ENCODE data around the gene MBTD1.

MBTD1 gene

GRCh38 chr17:51224402-51225262 is 35.2 kb downstream of the MBTD1 start:
- POLR2A ChIA-PET = interaction anchor here (0.6 kb wide), 1 partner anchor 107 kb away, joined by 3 read pairs; no protein-coding TSS in a partner anchor
- TF ChIP-seq BHLHE40 (IDR thresholded peaks at IDR 0.05; ENCODE audit: borderline replicate concordance) (no peak), FOXA1 (IDR thresholded peaks at IDR 0.05) (no peak), CTBP1 (IDR thresholded peaks at IDR 0.05; ENCODE audit: borderline replicate concordance) (no peak), LEF1 (IDR thresholded peaks at IDR 0.05; ENCODE audit: borderline replicate concordance) (no peak), ZNF384 (IDR thresholded peaks at IDR 0.05) (no peak), HDGF (IDR thresholded peaks at IDR 0.05; ENCODE audit: borderline replicate concordance) (no peak)
- CTCF ChIA-PET = no interaction called here
- no peak for DNase-seq (ENCODE audit: extremely low spot score)

- ChIA-PET POLR2A (interaction anchor here (0.7 kb wide), 1 partner anchor 9 kb away, joined by 3 read pairs; no protein-coding TSS in a partner anchor), CTCF (no interaction called here)
- no peak for DNase-seq (ENCODE audit: extremely low spot score)
- TF ChIP-seq L3MBTL2 (conservative IDR thresholded peaks at IDR 0.05) (no peak), ARNT (IDR thresholded peaks at IDR 0.05) (no peak), CTBP1 (IDR thresholded peaks at IDR 0.05; ENCODE audit: borderline replicate concordance) (no peak), TARDBP (IDR thresholded peaks at IDR 0.05) (no peak), FOXK2 (IDR thresholded peaks at IDR 0.05) (no peak), SUZ12 (IDR thresholded peaks at IDR 0.05) (no peak), ELF4 (IDR thresholded peaks at IDR 0.05) (no peak), NFRKB (IDR thresholded peaks at IDR 0.05) (no peak), BHLHE40 (IDR thresholded peaks at IDR 0.05; ENCODE audit: borderline replicate concordance) (no peak), HDGF (IDR thresholded peaks at IDR 0.05; ENCODE audit: borderline replicate concordance) (no peak), PKNOX1 (IDR thresholded peaks at IDR 0.05) (no peak), FOXM1 (IDR thresholded peaks at IDR 0.05; ENCODE audit: borderline replicate concordance) (no peak), FOXA1 (IDR thresholded peaks at IDR 0.05) (no peak), SP1 (IDR thresholded peaks at IDR 0.05) (no peak), LEF1 (IDR thresholded peaks at IDR 0.05; ENCODE audit: borderline replicate concordance) (no peak), ZNF384 (IDR thresholded peaks at IDR 0.05) (no peak)
These were observed 38.5 kb downstream of the MBTD1 start for GRCh38 chr17:51221322-51221721.

- DNase-seq (ENCODE audit: extremely low spot score) = no peak
- POLR2A ChIA-PET = no interaction called here
- CTCF ChIA-PET = no interaction called here
- no peak for TF ChIP-seq SUZ12 (IDR thresholded peaks at IDR 0.05)
- no peak for TF ChIP-seq FOXA1 (IDR thresholded peaks at IDR 0.05)
- no peak for TF ChIP-seq SP1 (IDR thresholded peaks at IDR 0.05)
These were observed 41.9 kb downstream of the MBTD1 start for GRCh38 chr17:51217946-51218345.

DNA sequence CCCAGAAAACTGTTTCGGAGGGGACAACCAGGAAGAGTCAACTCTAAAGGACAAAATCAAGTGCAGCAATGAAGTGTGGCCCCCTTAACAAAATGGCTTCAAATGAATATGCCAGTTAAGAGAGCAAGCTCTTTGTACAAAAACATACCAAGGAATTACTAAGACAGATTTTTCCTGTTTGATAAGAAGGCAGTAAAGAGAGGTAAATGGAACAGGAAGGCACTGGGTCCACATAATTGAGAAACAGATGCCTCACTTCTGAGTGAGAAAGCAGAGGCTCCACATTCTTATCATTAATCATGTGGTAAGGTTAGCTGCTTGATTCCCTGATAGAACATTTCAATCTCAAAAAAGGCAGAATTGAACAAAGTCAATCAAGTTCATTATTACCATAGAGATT is 44.9 kb downstream of the MBTD1 start:
- no peak for TF ChIP-seq ELF4 (IDR thresholded peaks at IDR 0.05)
- ChIA-PET CTCF (no interaction called here), POLR2A (no interaction called here)
- no peak for DNase-seq (ENCODE audit: extremely low spot score)

DNA sequence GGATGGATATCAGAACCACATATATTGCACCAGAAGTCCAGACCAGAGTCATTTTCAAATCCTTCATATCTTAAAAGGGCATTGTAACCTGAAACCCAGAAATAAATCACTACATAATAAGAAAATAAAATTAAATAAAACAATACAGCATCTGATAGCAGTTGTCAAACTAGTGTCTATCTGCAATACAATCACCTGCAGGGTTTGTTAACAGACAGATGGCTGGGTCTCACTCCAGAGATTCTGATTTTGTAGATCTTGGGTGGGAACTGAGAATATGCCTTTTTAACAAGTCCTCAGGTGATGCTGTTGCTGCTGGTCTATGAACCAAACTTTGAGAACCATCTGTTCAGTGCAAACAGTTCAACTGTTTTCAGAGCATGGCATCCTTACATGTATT is 56.0 kb downstream of the MBTD1 start:
- DNase-seq (ENCODE audit: extremely low spot score) = no peak
- POLR2A ChIA-PET = no interaction called here
- CTCF ChIA-PET = no interaction called here
- TF ChIP-seq FOXK2 (IDR thresholded peaks at IDR 0.05) (no peak), TARDBP (IDR thresholded peaks at IDR 0.05) (no peak), SUZ12 (IDR thresholded peaks at IDR 0.05) (no peak), ARNT (IDR thresholded peaks at IDR 0.05) (no peak), FOXM1 (IDR thresholded peaks at IDR 0.05; ENCODE audit: borderline replicate concordance) (no peak), ELF4 (IDR thresholded peaks at IDR 0.05) (no peak), HDGF (IDR thresholded peaks at IDR 0.05; ENCODE audit: borderline replicate concordance) (no peak), PKNOX1 (IDR thresholded peaks at IDR 0.05) (no peak), CTBP1 (IDR thresholded peaks at IDR 0.05; ENCODE audit: borderline replicate concordance) (no peak), LEF1 (IDR thresholded peaks at IDR 0.05; ENCODE audit: borderline replicate concordance) (no peak), L3MBTL2 (conservative IDR thresholded peaks at IDR 0.05) (no peak)

DNA sequence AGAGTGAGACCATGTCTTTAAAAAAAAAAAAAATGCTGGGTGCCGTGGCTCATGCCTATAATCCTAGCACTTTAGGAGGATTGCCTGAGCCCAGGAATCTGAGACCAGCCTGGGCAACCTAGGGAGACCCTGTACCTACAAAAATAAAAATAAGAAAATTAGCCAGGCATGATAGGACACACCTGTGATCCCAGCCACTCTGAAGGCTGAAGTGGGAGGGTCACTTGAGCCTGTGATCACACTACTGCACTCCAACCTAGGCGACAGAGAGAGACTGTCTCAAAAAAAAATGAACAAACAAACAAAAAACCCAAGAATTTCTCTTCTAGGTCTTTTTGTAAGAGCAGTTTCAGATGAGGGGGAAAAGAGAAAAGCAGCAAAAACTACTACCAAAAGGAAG is 59.0 kb downstream of the MBTD1 start:
- CTCF ChIA-PET = no interaction called here
- POLR2A ChIA-PET = no interaction called here
- no peak for TF ChIP-seq LEF1 (IDR thresholded peaks at IDR 0.05; ENCODE audit: borderline replicate concordance)
- no peak for DNase-seq (ENCODE audit: extremely low spot score)

- CTCF ChIA-PET = no interaction called here
- no peak for DNase-seq (ENCODE audit: extremely low spot score)
- no peak for TF ChIP-seq ZNF384 (IDR thresholded peaks at IDR 0.05)
- no peak for TF ChIP-seq BHLHE40 (IDR thresholded peaks at IDR 0.05; ENCODE audit: borderline replicate concordance)
- no peak for TF ChIP-seq LEF1 (IDR thresholded peaks at IDR 0.05; ENCODE audit: borderline replicate concordance)
- no peak for TF ChIP-seq TARDBP (IDR thresholded peaks at IDR 0.05)
- TF ChIP-seq PKNOX1 (IDR thresholded peaks at IDR 0.05) = no peak
- no peak for TF ChIP-seq FOXM1 (IDR thresholded peaks at IDR 0.05; ENCODE audit: borderline replicate concordance)
- no peak for TF ChIP-seq HDGF (IDR thresholded peaks at IDR 0.05; ENCODE audit: borderline replicate concordance)
- TF ChIP-seq L3MBTL2 (conservative IDR thresholded peaks at IDR 0.05) = no peak
- TF ChIP-seq CTBP1 (IDR thresholded peaks at IDR 0.05; ENCODE audit: borderline replicate concordance) = no peak
- no peak for TF ChIP-seq FOXK2 (IDR thresholded peaks at IDR 0.05)
- TF ChIP-seq ELF4 (IDR thresholded peaks at IDR 0.05) = no peak
- POLR2A ChIA-PET = no interaction called here
These were observed 59.6 kb downstream of the MBTD1 start for GRCh38 chr17:51200295-51200694.

Measured in HEK293T (cell line).